Activated CD4-positive, alpha-beta T cell treated with anti-CD3 and anti-CD28 coated beads for 36 hours (primary cell): ENCODE results near the gene PRPSAP2. TPM values are rescaled to one million over a fixed set of nuclear protein-coding genes. Genes with fewer than 3 reads are reported as not detected.
"Not testable (repeated sequence)": the region's sequence is repeated elsewhere in the genome, so short reads cannot be mapped to it uniquely, and the experiment has no call there.

Experiments
- ATAC-seq: fragments of 200-7000 bp; cut with Tn5 transposase; one replicate; pipeline ENCODE4 v1.10.0; 2021; ENCODE audit warnings: mild to moderate bottlenecking, moderate library complexity
- CTCF ChIA-PET: fragments of 350-600 bp; sonication (Branson Sonifier 250); formaldehyde crosslinking; loops from one replicate; lab custom pipeline; 2021; ENCODE audit warnings: antibody characterized with exemption; lab: Charles Lee
- POLR2A ChIA-PET: fragments of 350-600 bp; sonication (Branson Sonifier 250); formaldehyde crosslinking; loops from one replicate; lab custom pipeline; 2021; ENCODE audit warnings: antibody characterized with exemption, inconsistent platforms; lab: Charles Lee
- DNase-seq: peaks from one replicate; pipeline ENCODE4 v3.0.0-alpha.2; 2020
- H3K27ac Mint-ChIP-seq: one replicate; pipeline ENCODE4 v1.8.0; 2021; ENCODE audit warnings: mixed read lengths
- H3K27me3 Mint-ChIP-seq: one replicate; pipeline ENCODE4 v1.8.0; 2021; ENCODE audit warnings: mixed read lengths
- H3K36me3 Mint-ChIP-seq: one replicate; pipeline ENCODE4 v1.8.0; 2021; ENCODE audit warnings: low read depth, mixed read lengths
- H3K4me1 Mint-ChIP-seq: one replicate; pipeline ENCODE4 v1.8.0; 2021; ENCODE audit warnings: mixed read lengths
- H3K4me3 Mint-ChIP-seq: one replicate; pipeline ENCODE4 v1.8.0; 2021; ENCODE audit warnings: mild to moderate bottlenecking, moderate library complexity, mixed read lengths
- H3K9me3 Mint-ChIP-seq: one replicate; pipeline ENCODE4 v1.8.0; 2021; ENCODE audit warnings: low read depth, mixed read lengths
- intact Hi-C, 2 experiments: fragments of 100-400 bp; cut with DNase I in 1 of 2; cut with micrococcal nuclease in 1 of 2; formaldehyde crosslinking; loops; one replicate each; pipeline versions ENCODE4 v1.14.2 to v1.15.1; 2022 to 2024; cut with DNase I, micrococcal nuclease
- total RNA-seq, 2 experiments: library from RNA; stranded (reverse); gene quantifications; one replicate each; pipeline ENCODE4 v1.2.3, GENCODE V29; 2021

The PRPSAP2 gene
- 10 to 100 TPM; 44.6 to 56.6 TPM for total RNA-seq

- Mint-ChIP-seq H3K36me3 (no peaks in the 10 kb centered on the region), H3K27me3 (no peaks in the 10 kb centered on the region), H3K9me3 (no peaks in the 10 kb centered on the region), H3K27ac (peak within 1 kb of the TSS; percentile 94), H3K4me3 (peak within 1 kb of the TSS; percentile 92), H3K4me1 (peaks cover 60% of the 10 kb centered on the region)
- ChIA-PET CTCF (interaction anchor here (0.6 to 1.8 kb wide), 5 partner anchors 40 to 233 kb away, joined by 3 to 5 read pairs (median 3); no protein-coding TSS in a partner anchor), POLR2A (interaction anchor here (1.0 kb wide), 1 partner anchor 10 kb away, joined by 4 read pairs; no protein-coding TSS in a partner anchor)
- ATAC-seq (peak; percentile 55), DNase-seq (peak; percentile 97)
- intact Hi-C loops: loop anchor here in 1 of 2 experiments (2.0 to 5.0 kb wide), 4 partner anchors 77 to 675 kb away; partner anchors contain the start of genes ALKBH5, MAPK7 and TVP23B
Observed at GRCh38 chr17:18857864-18858566, at the start of gene PRPSAP2. Gene PRPSAP2 (plus strand): TSS chr17:18858131. CDS start chr17:18865834, 7,703 bp downstream.

- H3K4me1 Mint-ChIP-seq, POLR2A ChIA-PET, DNase-seq, H3K4me3 Mint-ChIP-seq, H3K27ac Mint-ChIP-seq, H3K36me3 Mint-ChIP-seq, ATAC-seq, H3K9me3 Mint-ChIP-seq, H3K27me3 Mint-ChIP-seq, CTCF ChIA-PET: not testable (repeated sequence)
- intact Hi-C loops: loop anchor here in 1 of 2 experiments (5.0 to 10.0 kb wide), 2 partner anchors 59 to 146 kb away; no protein-coding TSS in a partner anchor
Observed at GRCh38 chr17:18815924-18816323, 42.0 kb upstream of the PRPSAP2 start.

- not testable (repeated sequence) for H3K4me3 Mint-ChIP-seq
- intact Hi-C loops: loop anchor here in 1 of 2 experiments (5.0 to 10.0 kb wide), 2 partner anchors 58 to 146 kb away; no protein-coding TSS in a partner anchor
Observed at GRCh38 chr17:18816489-18817371, 41.2 kb upstream of the PRPSAP2 start.

GRCh38 chr17:18821430-18821829 is 36.5 kb upstream of the PRPSAP2 start:
- H3K27me3 Mint-ChIP-seq, H3K27ac Mint-ChIP-seq, intact Hi-C loops, H3K36me3 Mint-ChIP-seq, H3K4me1 Mint-ChIP-seq, POLR2A ChIA-PET, H3K9me3 Mint-ChIP-seq, ATAC-seq, CTCF ChIA-PET, DNase-seq, H3K4me3 Mint-ChIP-seq: not testable (repeated sequence)

More at GRCh38 chr17:18816489-18817371, 41.2 kb upstream of the PRPSAP2 start:
- H3K27ac Mint-ChIP-seq, POLR2A ChIA-PET, H3K9me3 Mint-ChIP-seq, H3K36me3 Mint-ChIP-seq, H3K4me1 Mint-ChIP-seq, H3K27me3 Mint-ChIP-seq: not testable (repeated sequence)
- ATAC-seq (peak; percentile 76), DNase-seq (peak; percentile 48)
- CTCF ChIA-PET: interaction anchor here (0.7 to 1.2 kb wide), 3 partner anchors 127 to 191 kb away, joined by 3 to 4 read pairs (median 4); no protein-coding TSS in a partner anchor

GRCh38 chr17:18827613-18828012 is 30.3 kb upstream of the PRPSAP2 start:
- intact Hi-C loops, H3K36me3 Mint-ChIP-seq, H3K9me3 Mint-ChIP-seq: not testable (repeated sequence)

GRCh38 chr17:18848501-18848900 is 9.4 kb upstream of the PRPSAP2 start:
- no peaks in the 10 kb centered on the region for H3K9me3 Mint-ChIP-seq
- POLR2A ChIA-PET: no interaction called here
- CTCF ChIA-PET: no interaction called here

More at GRCh38 chr17:18827613-18828012, 30.3 kb upstream of the PRPSAP2 start:
- DNase-seq, H3K27ac Mint-ChIP-seq, H3K4me1 Mint-ChIP-seq, POLR2A ChIA-PET, ATAC-seq, H3K4me3 Mint-ChIP-seq, CTCF ChIA-PET, H3K27me3 Mint-ChIP-seq: not testable (repeated sequence)

GRCh38 chr17:18850679-18851078 is 7.3 kb upstream of the PRPSAP2 start:
- no peak overlapping the region for H3K27ac Mint-ChIP-seq
- ATAC-seq (no peak), DNase-seq (no peak)
- no peaks in the 10 kb centered on the region for H3K9me3 Mint-ChIP-seq
- H3K4me1 Mint-ChIP-seq: peaks cover 10% of the 10 kb centered on the region
- H3K27me3 Mint-ChIP-seq: no peaks in the 10 kb centered on the region
- H3K36me3 Mint-ChIP-seq: no peaks in the 10 kb centered on the region
- H3K4me3 Mint-ChIP-seq: no peak overlapping the region
- POLR2A ChIA-PET: no interaction called here
- CTCF ChIA-PET: interaction anchor here (0.6 kb wide), 1 partner anchor 110 kb away, joined by 3 read pairs; no protein-coding TSS in a partner anchor
- intact Hi-C loops: no loop called here

More at GRCh38 chr17:18848501-18848900, 9.4 kb upstream of the PRPSAP2 start:
- Mint-ChIP-seq H3K27me3 (no peaks in the 10 kb centered on the region), H3K4me1 (no peaks in the 10 kb centered on the region), H3K36me3 (no peaks in the 10 kb centered on the region), H3K27ac (no peak overlapping the region), H3K4me3 (no peak overlapping the region)
- DNase-seq: no peak
- intact Hi-C loops: no loop called here
- no peak for ATAC-seq

GRCh38 chr17:18851201-18851600 is 6.7 kb upstream of the PRPSAP2 start:
- no peak overlapping the region for H3K4me3 Mint-ChIP-seq
- intact Hi-C loops: no loop called here
- no peaks in the 10 kb centered on the region for H3K27me3 Mint-ChIP-seq
- CTCF ChIA-PET: no interaction called here
- H3K9me3 Mint-ChIP-seq: no peaks in the 10 kb centered on the region
- H3K4me1 Mint-ChIP-seq: peaks cover 14% of the 10 kb centered on the region
- DNase-seq (no peak), ATAC-seq (no peak)
- POLR2A ChIA-PET: no interaction called here
- H3K27ac Mint-ChIP-seq: no peak overlapping the region
- H3K36me3 Mint-ChIP-seq: no peaks in the 10 kb centered on the region

GRCh38 chr17:18854956-18855355 is 3.0 kb upstream of the PRPSAP2 start:
- Mint-ChIP-seq H3K4me3 (peak overlapping the region; percentile 92), H3K9me3 (no peaks in the 10 kb centered on the region), H3K4me1 (peaks cover 35% of the 10 kb centered on the region), H3K36me3 (no peaks in the 10 kb centered on the region), H3K27me3 (no peaks in the 10 kb centered on the region), H3K27ac (no peak overlapping the region)
- POLR2A ChIA-PET: no interaction called here
- CTCF ChIA-PET: interaction anchor here (0.6 to 0.9 kb wide), 2 partner anchors 229 to 575 kb away, joined by 3 to 4 read pairs; no protein-coding TSS in a partner anchor
- ATAC-seq: no peak
- DNase-seq: no peak
- intact Hi-C loops: loop anchor here in 1 of 2 experiments (5.0 kb wide), 2 partner anchors 522 to 652 kb away; partner anchors contain the start of gene MAPK7

GRCh38 chr17:18855831-18856569 is 1.9 kb upstream of the PRPSAP2 start:
- Mint-ChIP-seq H3K4me1 (peaks cover 45% of the 10 kb centered on the region), H3K36me3 (no peaks in the 10 kb centered on the region), H3K9me3 (no peaks in the 10 kb centered on the region), H3K27ac (peak overlapping the region; percentile 90), H3K27me3 (no peaks in the 10 kb centered on the region), H3K4me3 (peak overlapping the region; percentile 92)
- intact Hi-C loops: loop anchor here in 1 of 2 experiments (1.0 to 5.0 kb wide), 6 partner anchors 45 to 673 kb away; partner anchors contain the start of genes ALKBH5, FAM83G, MAPK7 and TVP23B
- ATAC-seq (peak; percentile 85), DNase-seq (peak; percentile 94)
- CTCF ChIA-PET: interaction anchor here (0.7 to 0.9 kb wide), 2 partner anchors 105 to 230 kb away, joined by 3 read pairs; no protein-coding TSS in a partner anchor
- POLR2A ChIA-PET: no interaction called here
